Measurements from ENCODE around the gene DAW1.
A peak's percentile ranks its signal among the peaks of the same experiment; 100 is the strongest.
"Not testable (repeated sequence)": the region's sequence is repeated elsewhere in the genome, so short reads cannot be mapped to it uniquely, and the experiment has no call there.

Gene DAW1

DNA sequence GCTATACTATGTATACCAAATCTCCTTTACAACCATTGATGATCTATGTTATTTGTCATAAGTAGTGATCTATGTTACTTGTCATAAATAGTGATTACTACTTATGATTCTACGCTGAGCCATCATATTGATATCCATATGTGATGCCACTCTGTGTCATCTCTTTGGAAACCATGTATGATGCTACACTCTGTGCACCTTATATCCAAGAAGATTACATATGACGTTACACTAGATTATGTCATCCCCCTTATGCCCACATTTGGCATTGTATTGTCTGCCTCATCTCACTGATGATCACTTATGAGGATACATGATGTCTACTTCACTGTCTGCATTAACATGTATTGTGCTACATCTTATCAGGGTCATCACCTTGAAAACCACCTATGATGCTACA lies 42.9 kb downstream of the DAW1 start:
- CTCF ChIA-PET = no interaction called here
- no peak overlapping the region for H3K4me3 ChIP-seq (ENCODE audit: low read depth, low read length)
- no peak for DNase-seq (ENCODE audit: low read depth, low spot score)
- TF ChIP-seq, protein P1, sequence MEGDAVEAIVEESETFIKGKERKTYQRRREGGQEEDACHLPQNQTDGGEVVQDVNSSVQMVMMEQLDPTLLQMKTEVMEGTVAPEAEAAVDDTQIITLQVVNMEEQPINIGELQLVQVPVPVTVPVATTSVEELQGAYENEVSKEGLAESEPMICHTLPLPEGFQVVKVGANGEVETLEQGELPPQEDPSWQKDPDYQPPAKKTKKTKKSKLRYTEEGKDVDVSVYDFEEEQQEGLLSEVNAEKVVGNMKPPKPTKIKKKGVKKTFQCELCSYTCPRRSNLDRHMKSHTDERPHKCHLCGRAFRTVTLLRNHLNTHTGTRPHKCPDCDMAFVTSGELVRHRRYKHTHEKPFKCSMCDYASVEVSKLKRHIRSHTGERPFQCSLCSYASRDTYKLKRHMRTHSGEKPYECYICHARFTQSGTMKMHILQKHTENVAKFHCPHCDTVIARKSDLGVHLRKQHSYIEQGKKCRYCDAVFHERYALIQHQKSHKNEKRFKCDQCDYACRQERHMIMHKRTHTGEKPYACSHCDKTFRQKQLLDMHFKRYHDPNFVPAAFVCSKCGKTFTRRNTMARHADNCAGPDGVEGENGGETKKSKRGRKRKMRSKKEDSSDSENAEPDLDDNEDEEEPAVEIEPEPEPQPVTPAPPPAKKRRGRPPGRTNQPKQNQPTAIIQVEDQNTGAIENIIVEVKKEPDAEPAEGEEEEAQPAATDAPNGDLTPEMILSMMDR (IDR thresholded peaks at IDR 0.05; ENCODE audit: insufficient read depth, low read length, missing control alignments) = no peak
- POLR2A ChIA-PET = no interaction called here

DNA sequence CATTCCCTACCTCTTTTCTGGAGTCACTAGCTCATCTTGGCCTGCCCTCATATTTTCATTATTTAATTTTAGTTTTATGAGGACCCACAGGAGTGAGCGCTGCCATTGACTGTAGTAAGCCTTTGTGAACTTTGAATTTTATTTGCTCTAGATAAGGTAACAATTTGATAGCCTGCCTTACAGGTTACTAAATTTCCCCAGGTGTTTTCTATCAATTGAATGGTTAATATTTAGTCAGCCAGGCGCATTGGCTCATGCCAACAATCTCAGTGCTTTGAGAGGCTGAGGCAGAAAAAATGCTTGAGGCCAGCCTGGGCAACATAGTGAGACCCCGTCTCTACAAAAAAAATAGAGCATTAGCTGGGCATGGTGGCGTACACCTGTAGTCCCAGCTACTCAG lies 50.2 kb downstream of the DAW1 start:
- POLR2A ChIA-PET = no interaction called here
- CTCF ChIA-PET = no interaction called here
- TF ChIP-seq, protein P1 (IDR thresholded peaks at IDR 0.05; ENCODE audit: insufficient read depth, low read length, missing control alignments) = no peak
- no peak for DNase-seq (ENCODE audit: low read depth, low spot score)
- H3K4me3 ChIP-seq (ENCODE audit: low read depth, low read length) = no peak overlapping the region

DNA sequence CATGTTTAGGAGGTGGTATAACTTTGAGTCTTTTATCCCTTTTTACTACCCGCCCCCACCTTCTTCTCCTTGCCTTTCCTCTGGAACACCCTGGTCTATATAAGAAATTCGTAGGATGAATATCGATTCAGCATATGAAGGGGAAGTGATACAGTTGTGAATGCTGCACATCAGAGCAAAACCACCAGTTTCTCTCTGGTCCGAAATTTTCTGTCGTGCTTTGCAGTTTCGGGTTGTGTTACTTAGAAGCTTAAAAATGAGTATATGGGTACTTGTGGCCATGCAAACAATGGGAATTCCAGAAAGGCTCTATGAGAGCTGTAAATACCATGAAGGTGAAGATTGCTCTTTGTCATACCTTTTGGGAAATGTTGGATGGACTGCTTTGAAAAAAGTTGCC lies 60.6 kb downstream of the DAW1 start:
- ChIA-PET POLR2A (no interaction called here), CTCF (no interaction called here)
- DNase-seq (ENCODE audit: low read depth, low spot score) = no peak
- TF ChIP-seq, protein P1 (IDR thresholded peaks at IDR 0.05; ENCODE audit: insufficient read depth, low read length, missing control alignments) = no peak
- H3K4me3 ChIP-seq (ENCODE audit: low read depth, low read length) = no peak overlapping the region

DNA sequence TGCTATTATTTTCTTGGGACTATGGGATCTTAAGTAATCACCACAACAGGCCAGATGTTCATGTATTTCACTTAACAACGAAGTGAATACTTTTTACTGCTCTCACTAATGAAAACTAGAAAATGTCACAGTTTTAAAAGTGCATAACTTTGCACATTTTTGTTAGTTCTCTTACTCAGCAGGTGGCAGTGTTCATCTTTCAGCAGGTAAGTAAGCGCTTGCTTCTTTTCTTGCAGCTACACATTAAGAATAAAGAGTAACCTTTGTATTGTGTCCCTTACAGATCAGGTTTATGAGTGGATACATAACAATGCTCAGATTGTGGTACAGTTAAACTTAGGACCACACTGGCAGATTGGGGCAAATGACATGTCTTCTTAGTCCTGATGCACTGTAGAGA lies 61.0 kb downstream of the DAW1 start:
- CTCF ChIA-PET = no interaction called here
- no peak for DNase-seq (ENCODE audit: low read depth, low spot score)
- no peak overlapping the region for H3K4me3 ChIP-seq (ENCODE audit: low read depth, low read length)
- TF ChIP-seq, protein P1 (IDR thresholded peaks at IDR 0.05; ENCODE audit: insufficient read depth, low read length, missing control alignments) = no peak
- POLR2A ChIA-PET = no interaction called here

DNA sequence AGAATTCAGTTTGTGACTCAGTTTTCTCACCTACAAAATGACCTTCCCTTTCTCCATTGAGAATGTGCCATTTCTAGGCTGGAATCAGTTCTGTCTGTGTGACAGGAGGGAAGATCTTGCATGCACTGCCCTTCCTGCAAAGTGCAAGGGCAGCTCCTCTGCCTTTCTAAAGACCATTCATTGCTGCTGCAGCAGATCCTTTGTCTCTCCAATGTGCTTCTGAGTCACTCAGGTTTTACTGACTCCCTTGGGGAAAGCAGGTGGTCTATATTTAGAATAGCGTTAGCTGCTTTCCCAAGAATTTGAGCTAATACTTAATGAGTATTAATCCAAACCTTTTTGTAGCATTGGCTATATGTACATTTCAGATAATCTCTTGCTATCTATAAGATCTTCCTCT lies 62.5 kb downstream of the DAW1 start:
- CTCF ChIA-PET = no interaction called here
- POLR2A ChIA-PET = no interaction called here
- TF ChIP-seq, protein P1 (IDR thresholded peaks at IDR 0.05; ENCODE audit: insufficient read depth, low read length, missing control alignments) = no peak
- H3K4me3 ChIP-seq (ENCODE audit: low read depth, low read length) = no peak overlapping the region
- DNase-seq (ENCODE audit: low read depth, low spot score) = no peak

DNA sequence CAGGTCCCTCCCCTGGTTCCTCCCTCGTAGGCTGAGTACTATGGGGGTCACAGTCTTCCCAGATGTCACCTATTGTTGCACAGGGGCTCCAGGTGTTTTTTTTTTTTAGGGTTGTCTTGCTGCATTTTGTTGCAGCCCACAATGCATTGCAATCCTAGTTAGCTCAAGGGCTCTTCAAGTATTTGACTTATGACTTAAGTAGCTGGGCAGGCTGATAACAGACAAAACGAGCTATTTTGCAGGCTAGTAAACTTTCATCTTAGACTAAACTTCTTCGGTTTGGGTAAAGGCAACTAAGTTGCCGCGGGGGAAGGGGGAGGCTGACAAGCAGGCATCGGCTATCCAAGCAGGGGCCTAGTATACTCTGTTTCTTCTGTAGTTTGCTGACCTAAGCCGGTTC lies 64.8 kb downstream of the DAW1 start:
- CTCF ChIA-PET; H3K4me3 ChIP-seq (ENCODE audit: low read depth, low read length); POLR2A ChIA-PET; DNase-seq (ENCODE audit: low read depth, low spot score): not testable (repeated sequence)

DNA sequence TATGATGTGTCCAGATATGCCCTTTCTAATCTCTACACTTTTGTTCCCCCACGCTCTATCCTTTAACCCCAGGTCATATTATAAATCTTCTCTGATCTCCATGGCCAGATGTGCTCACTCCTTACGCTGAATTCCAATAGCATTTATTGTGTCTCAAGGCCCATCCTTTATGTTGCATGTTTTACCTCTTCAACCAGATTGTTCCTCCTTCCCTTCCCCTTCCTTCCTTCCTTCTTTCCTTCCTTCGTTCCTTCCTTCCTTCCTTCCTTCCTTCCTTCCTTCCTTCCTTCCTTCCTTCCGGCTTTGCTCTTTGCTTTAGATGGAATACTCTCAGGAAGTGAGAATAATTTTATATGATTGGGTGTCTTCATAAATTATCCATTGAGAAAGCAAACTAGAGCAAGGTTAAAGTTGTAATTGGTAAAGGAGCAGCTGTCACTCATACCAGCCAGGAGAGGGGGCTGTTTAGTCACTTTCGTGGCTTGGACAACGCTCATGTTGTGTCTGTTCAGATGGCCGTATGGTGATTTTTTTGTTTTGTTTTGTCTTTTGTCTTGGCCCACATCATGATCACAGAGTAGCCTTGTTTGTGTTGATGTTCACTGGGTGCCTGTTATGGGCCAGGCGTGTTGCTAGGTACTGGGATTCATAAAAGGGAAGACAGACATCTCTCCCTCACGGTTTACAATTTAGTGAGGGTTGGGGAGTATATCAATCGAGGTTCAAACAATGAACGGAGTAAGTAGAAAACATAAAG lies 68.0 kb downstream of the DAW1 start:
- no peak for DNase-seq (ENCODE audit: low read depth, low spot score)
- ChIA-PET POLR2A (no interaction called here), CTCF (interaction anchor here (0.6 kb wide), 1 partner anchor 10 kb away, joined by 3 read pairs; no protein-coding TSS in a partner anchor)
- TF ChIP-seq, protein P1 (IDR thresholded peaks at IDR 0.05; ENCODE audit: insufficient read depth, low read length, missing control alignments) = peak; percentile 23
- H3K4me3 ChIP-seq (ENCODE audit: low read depth, low read length) = no peak overlapping the region
